ENCODE measurements around the gene OR6B2.
"Not testable (repeated sequence)": the region's sequence is repeated elsewhere in the genome, so short reads cannot be mapped to it uniquely, and the experiment has no call there.

The OR6B2 gene

GRCh38 chr2:240053173-240054155 lies 23.2 kb upstream of the OR6B2 start, which contains the start of gene OR6B3:
TSS of gene OR6B3 (minus strand) at chr2:240053521.
- H3K4me3 ChIP-seq (ENCODE audit: control insufficient read depth, low read depth, low read length), result no peak within 1 kb of the TSS
- no peak for TF ChIP-seq CTCF (conservative IDR thresholded peaks at IDR 0.05; ENCODE audit: control insufficient read depth, insufficient read depth, low read depth, low read length)
- no peak for DNase-seq (ENCODE audit: low read depth)

GRCh38 chr2:240052524-240052923 lies 22.3 kb upstream of the OR6B2 start:
- H3K4me3 ChIP-seq (ENCODE audit: control insufficient read depth, low read depth, low read length), result no peak overlapping the region
- no peak for TF ChIP-seq CTCF (conservative IDR thresholded peaks at IDR 0.05; ENCODE audit: control insufficient read depth, insufficient read depth, low read depth, low read length)
- DNase-seq (ENCODE audit: low read depth), result no peak

- TF ChIP-seq CTCF (conservative IDR thresholded peaks at IDR 0.05; ENCODE audit: control insufficient read depth, insufficient read depth, low read depth, low read length), result no peak
Observed at GRCh38 chr2:240051697-240052096, 21.5 kb upstream of the OR6B2 start.

GRCh38 chr2:240050278-240050677 lies 20.0 kb upstream of the OR6B2 start:
- no peak overlapping the region for H3K4me3 ChIP-seq (ENCODE audit: control insufficient read depth, low read depth, low read length)
- TF ChIP-seq CTCF (conservative IDR thresholded peaks at IDR 0.05; ENCODE audit: control insufficient read depth, insufficient read depth, low read depth, low read length), result no peak
- no peak for DNase-seq (ENCODE audit: low read depth)

More at GRCh38 chr2:240051697-240052096, 21.5 kb upstream of the OR6B2 start:
- DNase-seq (ENCODE audit: low read depth), result no peak
- no peak overlapping the region for H3K4me3 ChIP-seq (ENCODE audit: control insufficient read depth, low read depth, low read length)

GRCh38 chr2:240048237-240048636 lies 18.0 kb upstream of the OR6B2 start:
- no peak for DNase-seq (ENCODE audit: low read depth)
- TF ChIP-seq CTCF (conservative IDR thresholded peaks at IDR 0.05; ENCODE audit: control insufficient read depth, insufficient read depth, low read depth, low read length), result no peak
- H3K4me3 ChIP-seq (ENCODE audit: control insufficient read depth, low read depth, low read length), result no peak overlapping the region

GRCh38 chr2:240045098-240045497 lies 14.9 kb upstream of the OR6B2 start:
- TF ChIP-seq CTCF (conservative IDR thresholded peaks at IDR 0.05; ENCODE audit: control insufficient read depth, insufficient read depth, low read depth, low read length), result no peak

GRCh38 chr2:240044096-240044495 lies 13.9 kb upstream of the OR6B2 start:
- DNase-seq (ENCODE audit: low read depth), result not testable (repeated sequence)

More at GRCh38 chr2:240045098-240045497, 14.9 kb upstream of the OR6B2 start:
- H3K4me3 ChIP-seq (ENCODE audit: control insufficient read depth, low read depth, low read length), result no peak overlapping the region
- DNase-seq (ENCODE audit: low read depth), result no peak

More at GRCh38 chr2:240044096-240044495, 13.9 kb upstream of the OR6B2 start:
- H3K4me3 ChIP-seq (ENCODE audit: control insufficient read depth, low read depth, low read length), result not testable (repeated sequence)
